ENCODE measurements around the gene CARMIL1.
A peak's percentile ranks its signal among the peaks of the same experiment; 100 is the strongest.

Gene CARMIL1

GRCh38 chr6:25415701-25416100, 136.5 kb downstream of the CARMIL1 start:
- TF ChIP-seq CSDC2 (CRISPR knock-in tag; IDR thresholded peaks at IDR 0.05) (no peak), ZFP3 (CRISPR knock-in tag; IDR thresholded peaks at IDR 0.05) (no peak), RARB (CRISPR knock-in tag; IDR thresholded peaks at IDR 0.05) (no peak), TOX (CRISPR knock-in tag; IDR thresholded peaks at IDR 0.05; ENCODE audit: borderline replicate concordance) (no peak), ESRRG (CRISPR knock-in tag; IDR thresholded peaks at IDR 0.05) (no peak), ZNF8 (CRISPR knock-in tag; IDR thresholded peaks at IDR 0.05) (no peak), ZNF565 (CRISPR knock-in tag; conservative IDR thresholded peaks at IDR 0.05; ENCODE audit: low read depth) (no peak), OSR1 (CRISPR knock-in tag; IDR thresholded peaks at IDR 0.05) (no peak), ZFP30 (CRISPR knock-in tag; IDR thresholded peaks at IDR 0.05) (no peak), TSHZ2 (CRISPR knock-in tag; IDR thresholded peaks at IDR 0.05) (no peak), GLIS3 (CRISPR knock-in tag; IDR thresholded peaks at IDR 0.05) (no peak), ZNF70 (CRISPR knock-in tag; IDR thresholded peaks at IDR 0.05) (no peak), CSRNP3 (CRISPR knock-in tag; IDR thresholded peaks at IDR 0.05) (no peak)
- ATAC-seq = no peak

- TF ChIP-seq CREB5 (CRISPR knock-in tag; IDR thresholded peaks at IDR 0.05; ENCODE audit: low read depth) = no peak
- TF ChIP-seq ISL1 (CRISPR knock-in tag; IDR thresholded peaks at IDR 0.05) = peak; percentile 40; the same call in 1 of the 2 replicates
- ATAC-seq = no peak
Observed at GRCh38 chr6:25417046-25417605, 138.0 kb downstream of the CARMIL1 start.

- no peak for TF ChIP-seq CSRNP3 (CRISPR knock-in tag; IDR thresholded peaks at IDR 0.05)
- TF ChIP-seq ZC3H10 (CRISPR knock-in tag; IDR thresholded peaks at IDR 0.05) = no peak
- TF ChIP-seq ZNF565 (CRISPR knock-in tag; conservative IDR thresholded peaks at IDR 0.05; ENCODE audit: low read depth) = no peak
- no peak for TF ChIP-seq ARNTL (CRISPR knock-in tag; IDR thresholded peaks at IDR 0.05; ENCODE audit: borderline replicate concordance, low read depth)
- TF ChIP-seq OSR1 (CRISPR knock-in tag; IDR thresholded peaks at IDR 0.05) = no peak
- TF ChIP-seq CREB5 (CRISPR knock-in tag; IDR thresholded peaks at IDR 0.05; ENCODE audit: low read depth) = no peak
- no peak for TF ChIP-seq RARB (CRISPR knock-in tag; IDR thresholded peaks at IDR 0.05)
- TF ChIP-seq ZNF8 (CRISPR knock-in tag; IDR thresholded peaks at IDR 0.05) = no peak
- TF ChIP-seq TSHZ2 (CRISPR knock-in tag; IDR thresholded peaks at IDR 0.05) = no peak
- TF ChIP-seq TOX (CRISPR knock-in tag; IDR thresholded peaks at IDR 0.05; ENCODE audit: borderline replicate concordance) = no peak
- no peak for TF ChIP-seq PATZ1 (CRISPR knock-in tag; IDR thresholded peaks at IDR 0.05; ENCODE audit: borderline replicate concordance)
- TF ChIP-seq BACH2 (CRISPR knock-in tag; IDR thresholded peaks at IDR 0.05; ENCODE audit: borderline replicate concordance) = no peak
- no peak for TF ChIP-seq CSDC2 (CRISPR knock-in tag; IDR thresholded peaks at IDR 0.05)
- TF ChIP-seq ZFP30 (CRISPR knock-in tag; IDR thresholded peaks at IDR 0.05) = no peak
- no peak for TF ChIP-seq ZNF70 (CRISPR knock-in tag; IDR thresholded peaks at IDR 0.05)
- TF ChIP-seq SNAI2 (CRISPR knock-in tag; IDR thresholded peaks at IDR 0.05) = no peak
- no peak for TF ChIP-seq TCF4 (CRISPR knock-in tag; IDR thresholded peaks at IDR 0.05; ENCODE audit: borderline replicate concordance)
- ATAC-seq = no peak
Observed at GRCh38 chr6:25418454-25419052, 139.4 kb downstream of the CARMIL1 start.
